ENCODE measurements around the gene LGI4.

The LGI4 gene

GRCh38 chr19:35127871-35128270 lies 7.0 kb downstream of the LGI4 start:
- no CpG with 5 or more reads among the region's 7 CpGs for WGBS, 2 donors (ENCODE audit: extremely low coverage in 2 of 2, insufficient read length in 2 of 2, insufficient replicate concordance in 1 of 2)
- Histone ChIP-seq H2AFZ (ENCODE audit: low read length) (no peak overlapping the region), H3K18ac (ENCODE audit: low read length) (no peak overlapping the region), H3K14ac (ENCODE audit: low read length) (no peak overlapping the region), H3K27ac (replicated peaks; ENCODE audit: low read length) (no peak overlapping the region), H2BK15ac (ENCODE audit: low read length) (no peak overlapping the region), H3K4me2 (ENCODE audit: insufficient read depth, low read length, poor library complexity, severe bottlenecking) (no peak overlapping the region), H3K79me1 (ENCODE audit: low read depth, low read length) (no peaks in the 10 kb centered on the region), H4K8ac (ENCODE audit: low read depth, low read length) (no peak overlapping the region), H3K9me3 (replicated peaks in 1 of 2; ENCODE audit: control insufficient read depth in 2 of 2, insufficient read depth in 1 of 2, low read depth in 1 of 2, low read length in 2 of 2) (peaks cover 0 to 2% of the 10 kb centered on the region in 2 donors), H3K27me3 (ENCODE audit: control insufficient read depth in 3 of 3, insufficient read depth in 3 of 3, low read depth in 1 of 3, low read length in 3 of 3) (peaks cover 0 to 25% (median 0%) of the 10 kb centered on the region in 3 experiments), H3K9ac (ENCODE audit: low read depth, low read length, poor library complexity) (peak overlapping the region; percentile 16), H2BK120ac (ENCODE audit: low read depth, low read length) (no peak overlapping the region), H2AK5ac (ENCODE audit: low read depth, low read length) (no peak overlapping the region), H3K23ac (ENCODE audit: low read depth, low read length, poor library complexity) (no peak overlapping the region), H3K4ac (ENCODE audit: low read length) (peak overlapping the region; percentile 66), H3K4me3 (ENCODE audit: low read length in 2 of 2) (no peak overlapping the region), H2BK12ac (ENCODE audit: low read length) (no peak overlapping the region), H3K4me1 (ENCODE audit: control insufficient read depth in 2 of 2, insufficient read depth in 1 of 2, low read depth in 1 of 2, low read length in 2 of 2) (peaks cover 2 to 11% of the 10 kb centered on the region in 2 donors), H4K91ac (ENCODE audit: low read depth, low read length, poor library complexity) (no peak overlapping the region), H3K36me3 (replicated peaks in 1 of 2; ENCODE audit: control insufficient read depth in 2 of 2, insufficient read depth in 2 of 2, low read length in 2 of 2) (peaks cover 0 to 2% of the 10 kb centered on the region in 2 donors), H2BK5ac (ENCODE audit: low read length) (no peak overlapping the region)
- no peak for DNase-seq (ENCODE audit: low spot score)

DNA sequence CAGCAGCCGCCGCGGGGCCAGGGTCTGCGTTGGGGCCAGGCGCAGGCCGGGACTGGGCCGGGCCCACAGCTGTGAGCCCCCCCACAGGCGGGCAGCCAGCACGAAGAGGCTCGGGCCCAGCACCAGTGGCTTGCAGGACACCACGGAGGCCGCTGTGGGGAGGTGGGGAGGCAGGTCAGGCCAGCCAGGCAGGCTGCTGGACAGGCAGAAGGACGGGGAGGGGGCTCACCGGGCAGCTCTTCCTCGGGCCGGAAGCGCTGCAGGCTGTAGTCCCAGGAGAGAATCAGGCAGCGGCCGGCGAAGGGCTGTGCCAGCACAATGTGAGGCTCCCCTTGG lies 8.3 kb downstream of the LGI4 start:
- Histone ChIP-seq H3K9ac (ENCODE audit: low read depth, low read length, poor library complexity) (peak overlapping the region; percentile 77), H3K27ac (replicated peaks; ENCODE audit: low read length) (no peak overlapping the region), H3K4me2 (ENCODE audit: insufficient read depth, low read length, poor library complexity, severe bottlenecking) (no peak overlapping the region), H3K36me3 (replicated peaks in 1 of 2; ENCODE audit: control insufficient read depth in 2 of 2, insufficient read depth in 2 of 2, low read length in 2 of 2) (peaks cover 0 to 2% of the 10 kb centered on the region in 2 donors), H3K14ac (ENCODE audit: low read length) (peak overlapping the region; percentile 82), H3K18ac (ENCODE audit: low read length) (peak overlapping the region; percentile 96), H3K9me3 (replicated peaks in 1 of 2; ENCODE audit: control insufficient read depth in 2 of 2, insufficient read depth in 1 of 2, low read depth in 1 of 2, low read length in 2 of 2) (no peaks in the 10 kb centered on the region), H3K23ac (ENCODE audit: low read depth, low read length, poor library complexity) (peak overlapping the region; percentile 43), H3K27me3 (ENCODE audit: control insufficient read depth in 3 of 3, insufficient read depth in 3 of 3, low read depth in 1 of 3, low read length in 3 of 3) (peaks cover 0 to 30% (median 0%) of the 10 kb centered on the region in 3 experiments), H2AK5ac (ENCODE audit: low read depth, low read length) (peak overlapping the region; percentile 96), H3K79me1 (ENCODE audit: low read depth, low read length) (no peaks in the 10 kb centered on the region), H2BK12ac (ENCODE audit: low read length) (peak overlapping the region; percentile 73), H2BK120ac (ENCODE audit: low read depth, low read length) (peak overlapping the region; percentile 81), H2BK15ac (ENCODE audit: low read length) (peak overlapping the region; percentile 98), H4K91ac (ENCODE audit: low read depth, low read length, poor library complexity) (no peak overlapping the region), H3K4ac (ENCODE audit: low read length) (no peak overlapping the region), H3K4me1 (ENCODE audit: control insufficient read depth in 2 of 2, insufficient read depth in 1 of 2, low read depth in 1 of 2, low read length in 2 of 2) (peaks cover 5 to 15% of the 10 kb centered on the region in 2 donors), H2BK5ac (ENCODE audit: low read length) (peak overlapping the region; percentile 78), H3K4me3 (ENCODE audit: low read length in 2 of 2) (no peak overlapping the region), H2AFZ (ENCODE audit: low read length) (peak overlapping the region; percentile 35), H4K8ac (ENCODE audit: low read depth, low read length) (no peak overlapping the region)
- WGBS, 2 donors (ENCODE audit: extremely low coverage in 2 of 2, insufficient read length in 2 of 2, insufficient replicate concordance in 1 of 2) = no CpG with 5 or more reads among the region's 20 CpGs
- DNase-seq (ENCODE audit: low spot score) = no peak

DNA sequence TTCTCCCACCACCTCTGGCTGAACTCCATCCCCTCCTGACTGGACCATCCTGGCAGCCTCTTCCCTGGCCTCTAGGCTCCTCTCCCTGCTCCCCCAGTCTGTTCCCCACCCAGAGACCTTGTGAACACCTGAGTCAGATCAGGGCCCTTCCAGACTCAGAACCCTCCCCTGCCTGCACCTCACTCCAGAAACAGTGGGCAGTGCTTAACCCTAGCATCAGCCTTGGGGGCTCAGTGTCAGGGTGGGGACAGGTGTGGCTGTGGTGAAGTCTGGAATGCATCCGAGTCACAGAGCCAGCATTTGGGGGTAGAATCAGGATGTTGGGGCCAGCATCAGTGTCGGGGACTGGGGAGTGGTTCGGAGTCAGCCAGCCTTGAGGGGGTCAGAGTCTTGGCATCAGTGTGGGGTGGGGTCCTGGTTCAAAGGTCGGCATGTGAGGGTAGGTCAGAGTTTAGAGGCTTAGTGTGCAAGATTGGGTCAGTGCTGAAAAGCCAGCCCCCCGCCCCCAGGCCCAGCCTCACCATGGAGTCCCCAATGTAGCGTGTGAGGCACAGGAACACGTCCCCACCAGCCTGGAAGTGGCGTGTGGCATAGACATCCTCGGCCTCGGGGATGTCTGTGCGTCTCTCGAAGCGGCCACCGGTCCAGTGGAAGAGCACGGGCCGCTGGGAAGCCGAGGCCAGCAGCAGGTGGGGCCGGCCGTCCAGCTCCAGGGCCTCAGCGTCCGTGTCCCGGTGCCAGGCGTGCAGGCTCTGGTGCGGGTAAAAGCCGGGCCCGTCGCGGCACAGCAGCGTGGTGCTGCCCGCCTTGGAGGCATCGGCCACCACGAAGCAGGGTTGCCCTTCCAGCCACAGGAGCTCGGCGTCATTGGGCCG lies 8.9 kb downstream of the LGI4 start:
- Histone ChIP-seq H3K14ac (ENCODE audit: low read length) (peak overlapping the region; percentile 97), H3K27me3 (ENCODE audit: control insufficient read depth in 3 of 3, insufficient read depth in 3 of 3, low read depth in 1 of 3, low read length in 3 of 3) (peaks cover 0 to 34% (median 0%) of the 10 kb centered on the region in 3 experiments), H3K9ac (ENCODE audit: low read depth, low read length, poor library complexity) (no peak overlapping the region), H4K8ac (ENCODE audit: low read depth, low read length) (peak overlapping the region; percentile 65), H2BK15ac (ENCODE audit: low read length) (peak overlapping the region; percentile 98), H3K4me3 (ENCODE audit: low read length in 2 of 2) (no peak overlapping the region), H4K91ac (ENCODE audit: low read depth, low read length, poor library complexity) (no peak overlapping the region), H2AK5ac (ENCODE audit: low read depth, low read length) (peak overlapping the region; percentile 96), H3K79me1 (ENCODE audit: low read depth, low read length) (no peaks in the 10 kb centered on the region), H2BK12ac (ENCODE audit: low read length) (peak overlapping the region; percentile 73), H3K23ac (ENCODE audit: low read depth, low read length, poor library complexity) (peak overlapping the region; percentile 43), H3K27ac (replicated peaks; ENCODE audit: low read length) (no peak overlapping the region), H3K4ac (ENCODE audit: low read length) (no peak overlapping the region), H3K4me2 (ENCODE audit: insufficient read depth, low read length, poor library complexity, severe bottlenecking) (no peak overlapping the region), H3K36me3 (replicated peaks in 1 of 2; ENCODE audit: control insufficient read depth in 2 of 2, insufficient read depth in 2 of 2, low read length in 2 of 2) (peaks cover 0 to 2% of the 10 kb centered on the region in 2 donors), H3K4me1 (ENCODE audit: control insufficient read depth in 2 of 2, insufficient read depth in 1 of 2, low read depth in 1 of 2, low read length in 2 of 2) (peaks cover 5 to 15% of the 10 kb centered on the region in 2 donors), H2BK120ac (ENCODE audit: low read depth, low read length) (peak overlapping the region; percentile 81), H3K18ac (ENCODE audit: low read length) (peak overlapping the region; percentile 96), H2BK5ac (ENCODE audit: low read length) (peak overlapping the region; percentile 78), H2AFZ (ENCODE audit: low read length) (peak overlapping the region; percentile 35), H3K9me3 (replicated peaks in 1 of 2; ENCODE audit: control insufficient read depth in 2 of 2, insufficient read depth in 1 of 2, low read depth in 1 of 2, low read length in 2 of 2) (no peaks in the 10 kb centered on the region)
- no peak for DNase-seq (ENCODE audit: low spot score)
- no CpG with 5 or more reads among the region's 35 CpGs for WGBS, 2 donors (ENCODE audit: extremely low coverage in 2 of 2, insufficient read length in 2 of 2, insufficient replicate concordance in 1 of 2)

DNA sequence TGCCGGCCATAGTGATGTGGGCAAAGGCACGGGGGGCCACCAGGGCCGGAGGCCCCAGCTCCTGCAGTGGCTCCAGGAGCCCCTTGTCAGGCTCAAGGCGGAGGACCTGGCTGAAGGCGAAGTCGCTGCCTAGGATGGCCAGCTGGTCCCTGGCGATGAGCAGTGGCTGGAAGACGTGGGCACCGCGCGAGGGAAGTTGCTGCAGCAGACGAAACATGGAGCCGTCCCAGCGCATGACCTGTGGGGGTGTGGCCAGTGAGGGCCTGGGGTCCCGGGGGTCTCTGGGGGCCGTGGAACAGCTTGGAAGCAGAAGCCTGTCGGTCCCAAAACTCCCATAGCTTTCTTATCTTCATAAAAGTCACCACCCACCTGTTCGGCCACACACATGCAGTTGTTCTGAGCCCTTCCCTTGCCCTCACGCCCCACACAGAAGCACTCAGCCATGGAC lies 9.6 kb downstream of the LGI4 start:
- H2BK120ac ChIP-seq (ENCODE audit: low read depth, low read length) = peak overlapping the region; percentile 61

More for the DNA sequence above, 9.6 kb downstream of the LGI4 start:
- H3K4me2 ChIP-seq (ENCODE audit: insufficient read depth, low read length, poor library complexity, severe bottlenecking) = no peak overlapping the region
- H3K23ac ChIP-seq (ENCODE audit: low read depth, low read length, poor library complexity) = no peak overlapping the region
- no peak for DNase-seq (ENCODE audit: low spot score)
- peak overlapping the region; percentile 78 for H2BK5ac ChIP-seq (ENCODE audit: low read length)
- peak overlapping the region; percentile 98 for H2BK15ac ChIP-seq (ENCODE audit: low read length)
- H2AFZ ChIP-seq (ENCODE audit: low read length) = no peak overlapping the region
- no peaks in the 10 kb centered on the region for H3K79me1 ChIP-seq (ENCODE audit: low read depth, low read length)
- peak overlapping the region; percentile 97 for H3K14ac ChIP-seq (ENCODE audit: low read length)
- peak overlapping the region; percentile 70 for H2BK12ac ChIP-seq (ENCODE audit: low read length)
- no CpG with 5 or more reads among the region's 19 CpGs for WGBS, 2 donors (ENCODE audit: extremely low coverage in 2 of 2, insufficient read length in 2 of 2, insufficient replicate concordance in 1 of 2)
- H3K18ac ChIP-seq (ENCODE audit: low read length) = peak overlapping the region; percentile 80
- no peak overlapping the region for H3K9ac ChIP-seq (ENCODE audit: low read depth, low read length, poor library complexity)
- no peak overlapping the region for H4K8ac ChIP-seq (ENCODE audit: low read depth, low read length)
- peak overlapping the region; percentile 72 for H3K4ac ChIP-seq (ENCODE audit: low read length)
- peaks cover 0 to 40% (median 0%) of the 10 kb centered on the region in 3 experiments for H3K27me3 ChIP-seq (ENCODE audit: control insufficient read depth in 3 of 3, insufficient read depth in 3 of 3, low read depth in 1 of 3, low read length in 3 of 3)
- H3K9me3 ChIP-seq (replicated peaks in 1 of 2; ENCODE audit: control insufficient read depth in 2 of 2, insufficient read depth in 1 of 2, low read depth in 1 of 2, low read length in 2 of 2) = no peaks in the 10 kb centered on the region
- H3K36me3 ChIP-seq (replicated peaks in 1 of 2; ENCODE audit: control insufficient read depth in 2 of 2, insufficient read depth in 2 of 2, low read length in 2 of 2) = peaks cover 0 to 2% of the 10 kb centered on the region in 2 donors
- no peak overlapping the region for H3K27ac ChIP-seq (replicated peaks; ENCODE audit: low read length)
- H4K91ac ChIP-seq (ENCODE audit: low read depth, low read length, poor library complexity) = no peak overlapping the region
- H3K4me1 ChIP-seq (ENCODE audit: control insufficient read depth in 2 of 2, insufficient read depth in 1 of 2, low read depth in 1 of 2, low read length in 2 of 2) = peaks cover 5 to 15% of the 10 kb centered on the region in 2 donors
- H3K4me3 ChIP-seq (ENCODE audit: low read length in 2 of 2) = no peak overlapping the region
- peak overlapping the region; percentile 96 for H2AK5ac ChIP-seq (ENCODE audit: low read depth, low read length)
